CD4-positive, CD25-positive, alpha-beta regulatory T cell (primary cell): ENCODE data around the gene ZNRF3. TPM values are rescaled to one million over a fixed set of nuclear protein-coding genes. Genes with fewer than 3 reads are reported as not detected.

Experiments
- ATAC-seq, 2 donors: fragments of 150-1000 bp; cut with Tn5 transposase; one replicate each; pipeline ENCODE4 v1.10.0; 2021; ENCODE audit warnings: low read depth in 2 of 2, moderate number of reproducible peaks in 2 of 2, moderate library complexity in 1 of 2
- DNase-seq, 3 donors: peaks; one replicate each; pipeline versions ENCODE4 v3.0.0 to v3.0.0-alpha.2; 2012 to 2022; ENCODE audit warnings: mixed read lengths in 1 of 3
- H3K27ac ChIP-seq: one replicate; pipeline ENCODE4 v1.7.0; 2013; ENCODE audit warnings: mild to moderate bottlenecking, low read length; ENCODE audit not compliant: insufficient read depth, poor library complexity, severe bottlenecking
- H3K27me3 ChIP-seq: one replicate; pipeline ENCODE4 v1.7.0; 2013; ENCODE audit warnings: low read length; ENCODE audit not compliant: control insufficient read depth, insufficient read depth
- H3K36me3 ChIP-seq: one replicate; pipeline ENCODE4 v1.7.0; 2013; ENCODE audit warnings: mild to moderate bottlenecking, low read length, moderate library complexity; ENCODE audit not compliant: control insufficient read depth, insufficient read depth
- H3K4me1 ChIP-seq: 2 replicates; pipeline ENCODE4 v1.7.0; 2013; ENCODE audit warnings: mild to moderate bottlenecking, low read length; ENCODE audit not compliant: insufficient read depth, control insufficient read depth, poor library complexity, severe bottlenecking
- H3K4me3 ChIP-seq: one replicate; pipeline ENCODE4 v1.7.0; 2013; ENCODE audit warnings: low read depth, mild to moderate bottlenecking, low read length, moderate library complexity
- H3K9me3 ChIP-seq, 2 experiments: 1 replicate in 1 of 2; 2 replicates in 1 of 2; pipeline ENCODE4 v1.7.0; 2013; ENCODE audit warnings: low read length in 2 of 2, mild to moderate bottlenecking in 1 of 2, moderate library complexity in 1 of 2; ENCODE audit not compliant: control insufficient read depth in 2 of 2
- H3K27ac Mint-ChIP-seq, 3 donors: one replicate each; pipeline ENCODE4 v1.8.0; 2020 to 2022; ENCODE audit warnings: mild to moderate bottlenecking in 3 of 3, mixed read lengths in 3 of 3, moderate library complexity in 2 of 3
- H3K27me3 Mint-ChIP-seq: one replicate; pipeline ENCODE4 v1.8.0; 2022; ENCODE audit warnings: mild to moderate bottlenecking, mixed read lengths
- H3K36me3 Mint-ChIP-seq: one replicate; pipeline ENCODE4 v1.8.0; 2020; ENCODE audit warnings: mixed read lengths
- H3K4me1 Mint-ChIP-seq, 4 donors: one replicate each; pipeline ENCODE4 v1.8.0; 2020 to 2022; ENCODE audit warnings: mixed read lengths in 4 of 4, mild to moderate bottlenecking in 1 of 4
- H3K4me3 Mint-ChIP-seq, 4 donors: one replicate each; pipeline ENCODE4 v1.8.0; 2020 to 2022; ENCODE audit warnings: mild to moderate bottlenecking in 4 of 4, mixed read lengths in 4 of 4, moderate library complexity in 3 of 4
- H3K9me3 Mint-ChIP-seq, 7 donors: one replicate each; pipeline ENCODE4 v1.8.0; 2020 to 2022; ENCODE audit warnings: mixed read lengths in 7 of 7, mild to moderate bottlenecking in 3 of 7, moderate library complexity in 2 of 7
- polyA plus RNA-seq, 4 donors: library from polyadenylated mRNA; unstranded; fragments of 300-500 nt; fragmentation: Illumina TruSeq; gene quantifications; one replicate each; pipeline ENCODE4 v1.2.3, GENCODE V29; 2021
- total RNA-seq: library from RNA; stranded (reverse); gene quantifications from one replicate; pipeline ENCODE4 v1.2.3, GENCODE V29; 2022

ZNRF3 gene
- total and polyA plus RNA-seq, 5 donors from 2014 or later: 0.06 to 0.35 (median 0.24) TPM

GRCh38 chr22:28918550-28919271 lies 35.3 kb downstream of the ZNRF3 start:
- ATAC-seq: no peak
- no peak overlapping the region for H3K27ac Mint-ChIP-seq
- peaks cover 12% of the 10 kb centered on the region for H3K27me3 Mint-ChIP-seq

GRCh38 chr22:28920757-28921584 lies 37.6 kb downstream of the ZNRF3 start:
- Histone ChIP-seq H3K36me3 (no peaks in the 10 kb centered on the region), H3K27me3 (no peaks in the 10 kb centered on the region), H3K4me1 (no peaks in the 10 kb centered on the region), H3K4me3 (no peak overlapping the region), H3K9me3 (no peaks in the 10 kb centered on the region), H3K27ac (no peak overlapping the region)
- no peak for ATAC-seq
- peaks cover 11% of the 10 kb centered on the region for H3K27me3 Mint-ChIP-seq
- no peak overlapping the region for H3K27ac Mint-ChIP-seq
- DNase-seq: no peak
- H3K9me3 Mint-ChIP-seq: no peaks in the 10 kb centered on the region
- peaks cover 0 to 8% (median 3%) of the 10 kb centered on the region in 4 donors for H3K4me1 Mint-ChIP-seq
- no peak overlapping the region for H3K4me3 Mint-ChIP-seq
- no peaks in the 10 kb centered on the region for H3K36me3 Mint-ChIP-seq

More at GRCh38 chr22:28918550-28919271, 35.3 kb downstream of the ZNRF3 start:
- Mint-ChIP-seq H3K36me3 (no peaks in the 10 kb centered on the region), H3K4me3 (no peak overlapping the region), H3K4me1 (peaks cover 0 to 8% (median 3%) of the 10 kb centered on the region in 4 donors), H3K9me3 (no peaks in the 10 kb centered on the region)
- H3K36me3 ChIP-seq: no peaks in the 10 kb centered on the region
- no peaks in the 10 kb centered on the region for H3K27me3 ChIP-seq
- H3K4me1 ChIP-seq: no peaks in the 10 kb centered on the region
- H3K27ac ChIP-seq: no peak overlapping the region
- no peak for DNase-seq
- H3K4me3 ChIP-seq: no peak overlapping the region
- no peaks in the 10 kb centered on the region for H3K9me3 ChIP-seq

DNA sequence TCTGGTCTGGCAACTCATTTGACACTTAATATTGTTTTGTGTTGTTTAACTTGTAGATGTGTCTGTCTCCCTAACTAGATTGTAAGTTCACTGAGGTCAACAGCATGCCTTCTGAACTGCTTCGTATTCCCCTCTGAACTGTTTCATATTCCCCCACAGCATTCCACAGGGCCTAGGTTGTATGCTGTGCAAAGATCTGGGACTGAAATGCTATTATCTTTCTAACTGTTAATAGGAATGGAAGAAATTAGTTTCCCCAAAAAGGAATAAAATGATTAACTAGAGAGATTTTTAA lies 38.2 kb downstream of the ZNRF3 start:
- ATAC-seq (no peak), DNase-seq (no peak)
- no peaks in the 10 kb centered on the region for H3K27me3 ChIP-seq
- H3K27me3 Mint-ChIP-seq: peaks cover 11% of the 10 kb centered on the region
- H3K4me3 Mint-ChIP-seq: no peak overlapping the region
- peaks cover 0 to 8% (median 3%) of the 10 kb centered on the region in 4 donors for H3K4me1 Mint-ChIP-seq
- H3K4me3 ChIP-seq: no peak overlapping the region
- H3K36me3 Mint-ChIP-seq: no peaks in the 10 kb centered on the region
- no peaks in the 10 kb centered on the region for H3K9me3 ChIP-seq
- no peaks in the 10 kb centered on the region for H3K9me3 Mint-ChIP-seq
- no peak overlapping the region for H3K27ac ChIP-seq
- H3K36me3 ChIP-seq: no peaks in the 10 kb centered on the region
- no peaks in the 10 kb centered on the region for H3K4me1 ChIP-seq
- no peak overlapping the region for H3K27ac Mint-ChIP-seq

GRCh38 chr22:28922540-28923244 lies 39.3 kb downstream of the ZNRF3 start:
- Mint-ChIP-seq H3K4me1 (peaks cover 0 to 7% (median 3%) of the 10 kb centered on the region in 4 donors), H3K36me3 (no peaks in the 10 kb centered on the region)
- ATAC-seq: no peak

DNA sequence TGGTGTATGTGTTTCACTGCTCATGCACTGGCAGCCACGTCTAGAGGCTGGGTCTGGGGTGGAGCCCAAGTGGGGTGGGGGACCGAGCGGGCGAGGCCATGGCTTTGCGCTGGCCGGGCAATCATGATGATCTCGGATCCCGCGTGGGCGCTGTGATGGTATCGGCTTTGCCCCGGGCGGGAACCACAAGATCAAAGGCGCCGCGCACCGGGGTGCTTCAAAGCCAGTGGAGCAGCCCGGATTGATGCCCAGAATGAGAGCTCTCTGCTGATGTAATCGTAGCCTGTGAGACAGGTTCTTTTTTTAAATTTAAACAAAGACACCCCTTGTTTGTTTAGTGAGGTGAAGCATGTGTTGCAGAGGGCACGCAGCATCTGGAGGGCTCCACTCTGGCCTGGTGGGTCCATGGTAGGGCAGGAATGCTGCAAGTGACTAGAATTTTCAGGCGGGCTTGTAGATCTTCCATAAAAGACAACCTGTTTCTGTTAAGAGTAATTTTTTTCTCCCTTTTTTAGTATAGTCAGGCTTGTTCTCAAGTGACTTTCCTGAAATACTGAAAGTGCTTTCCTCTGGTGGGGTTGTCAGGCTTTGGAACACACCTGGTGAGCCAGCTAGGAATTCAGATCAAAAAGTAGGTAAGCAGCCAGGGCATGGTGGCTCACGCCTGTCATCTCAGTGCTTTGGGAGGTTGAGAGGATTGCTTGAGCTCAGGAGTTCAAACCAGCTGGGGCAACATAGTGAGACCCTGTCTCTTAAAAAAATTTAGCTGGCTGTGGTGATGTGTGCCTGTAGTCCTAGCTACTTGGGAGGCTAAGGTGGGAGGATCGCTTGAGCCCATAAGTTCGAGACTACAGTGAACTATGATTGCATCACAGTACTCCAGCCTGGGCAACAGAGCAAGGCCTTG lies 40.7 kb downstream of the ZNRF3 start:
- ATAC-seq (no peak), DNase-seq (no peak)
- no peak overlapping the region for H3K27ac ChIP-seq
- no peaks in the 10 kb centered on the region for H3K36me3 ChIP-seq
- Mint-ChIP-seq H3K27ac (no peak overlapping the region), H3K4me3 (no peak overlapping the region), H3K36me3 (no peaks in the 10 kb centered on the region), H3K9me3 (no peaks in the 10 kb centered on the region), H3K4me1 (peaks cover 0 to 7% (median 3%) of the 10 kb centered on the region in 4 donors), H3K27me3 (peaks cover 11% of the 10 kb centered on the region)
- H3K4me1 ChIP-seq: no peaks in the 10 kb centered on the region
- H3K27me3 ChIP-seq: peaks cover under 1% of the 10 kb centered on the region
- H3K9me3 ChIP-seq: no peaks in the 10 kb centered on the region
- no peak overlapping the region for H3K4me3 ChIP-seq

More at GRCh38 chr22:28922540-28923244, 39.3 kb downstream of the ZNRF3 start:
- H3K4me3 Mint-ChIP-seq: no peak overlapping the region
- no peaks in the 10 kb centered on the region for H3K27me3 ChIP-seq
- no peaks in the 10 kb centered on the region for H3K9me3 Mint-ChIP-seq
- no peak overlapping the region for H3K4me3 ChIP-seq
- no peaks in the 10 kb centered on the region for H3K36me3 ChIP-seq
- no peaks in the 10 kb centered on the region for H3K9me3 ChIP-seq
- no peak for DNase-seq
- no peaks in the 10 kb centered on the region for H3K4me1 ChIP-seq
- peaks cover 11% of the 10 kb centered on the region for H3K27me3 Mint-ChIP-seq
- H3K27ac Mint-ChIP-seq: no peak overlapping the region
- H3K27ac ChIP-seq: no peak overlapping the region

- Histone ChIP-seq H3K4me1 (no peaks in the 10 kb centered on the region), H3K36me3 (no peaks in the 10 kb centered on the region), H3K9me3 (no peaks in the 10 kb centered on the region), H3K4me3 (no peak overlapping the region), H3K27ac (no peak overlapping the region), H3K27me3 (peaks cover 3% of the 10 kb centered on the region)
- no peaks in the 10 kb centered on the region for H3K9me3 Mint-ChIP-seq
- peaks cover 0 to 15% (median 6%) of the 10 kb centered on the region in 4 donors for H3K4me1 Mint-ChIP-seq
- H3K4me3 Mint-ChIP-seq: no peak overlapping the region
- H3K27me3 Mint-ChIP-seq: peaks cover 14% of the 10 kb centered on the region
- ATAC-seq: no peak
- no peaks in the 10 kb centered on the region for H3K36me3 Mint-ChIP-seq
- DNase-seq: no peak
- no peak overlapping the region for H3K27ac Mint-ChIP-seq
Measured at GRCh38 chr22:28925916-28926315, 42.5 kb downstream of the ZNRF3 start.

DNA sequence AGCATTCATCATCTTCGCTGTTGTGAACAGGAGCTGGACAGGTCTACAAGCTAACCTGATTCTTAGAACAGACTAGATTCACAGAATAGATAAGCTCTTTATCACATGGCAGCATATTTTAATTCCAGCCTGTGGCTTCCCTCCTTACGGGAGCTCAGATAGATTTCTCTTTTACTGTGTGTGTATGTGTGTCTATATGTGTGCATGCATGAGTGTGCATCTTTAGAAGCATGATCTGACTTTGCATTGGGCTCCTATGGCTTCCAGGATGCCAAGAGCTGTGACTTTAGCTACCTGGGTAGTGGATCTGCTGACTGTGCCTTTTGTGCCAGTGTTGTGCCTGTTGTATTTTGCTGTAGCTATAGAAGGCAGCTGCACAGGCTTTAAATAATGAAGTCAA lies 44.3 kb downstream of the ZNRF3 start:
- H3K27me3 ChIP-seq: peaks cover 3% of the 10 kb centered on the region
- H3K4me1 Mint-ChIP-seq: peaks cover 0 to 12% (median 4%) of the 10 kb centered on the region in 4 donors
- no peaks in the 10 kb centered on the region for H3K9me3 Mint-ChIP-seq
- H3K4me3 Mint-ChIP-seq: no peak overlapping the region
- H3K9me3 ChIP-seq: no peaks in the 10 kb centered on the region
- ATAC-seq: no peak
- DNase-seq: no peak
- peaks cover 14% of the 10 kb centered on the region for H3K27me3 Mint-ChIP-seq
- H3K4me1 ChIP-seq: no peaks in the 10 kb centered on the region
- no peaks in the 10 kb centered on the region for H3K36me3 Mint-ChIP-seq
- H3K4me3 ChIP-seq: no peak overlapping the region
- no peaks in the 10 kb centered on the region for H3K36me3 ChIP-seq
- no peak overlapping the region for H3K27ac ChIP-seq
- no peak overlapping the region for H3K27ac Mint-ChIP-seq
